Prostate gland (tissue), 2 donors: Measurements from ENCODE around the gene SH2B3.

ENCODE experiments used
- CTCF ChIP-seq, 4 experiments: fragments of 200-600 bp in 2 of 4; fragments of 450-650 bp in 2 of 4; sonication (generic) in 2 of 4; IDR thresholded peaks; 1 replicate in 3 of 4; 2 replicates in 1 of 4; pipeline ENCODE4 v1.5.1; 2016 to 2019; ENCODE audit warnings: antibody characterized with exemption in 4 of 4, mild to moderate bottlenecking in 2 of 4, moderate library complexity in 2 of 4
- POLR2A ChIP-seq: fragments of 450-650 bp; IDR thresholded peaks from one replicate; pipeline ENCODE4 v1.6.1; 2016; ENCODE audit warnings: antibody characterized with exemption, mild to moderate bottlenecking

GRCh38 chr12:111413442-111414086 is 7.8 kb downstream of the SH2B3 start:
- no peak for TF ChIP-seq CTCF (IDR thresholded peaks at IDR 0.05)
- TF ChIP-seq POLR2A = no peak
